ENCODE data around the gene PNPLA2.

PNPLA2 gene

GRCh38 chr11:818396-819128 lies at the start of gene PNPLA2:
Gene PNPLA2 (plus strand): TSS chr11:818914. CDS start chr11:819719, 805 bp downstream.
- no peak for DNase-seq (ENCODE audit: low spot score)

GRCh38 chr11:769887-770641 lies 48.6 kb upstream of the PNPLA2 start:
- no peak for DNase-seq (ENCODE audit: low spot score)

DNA sequence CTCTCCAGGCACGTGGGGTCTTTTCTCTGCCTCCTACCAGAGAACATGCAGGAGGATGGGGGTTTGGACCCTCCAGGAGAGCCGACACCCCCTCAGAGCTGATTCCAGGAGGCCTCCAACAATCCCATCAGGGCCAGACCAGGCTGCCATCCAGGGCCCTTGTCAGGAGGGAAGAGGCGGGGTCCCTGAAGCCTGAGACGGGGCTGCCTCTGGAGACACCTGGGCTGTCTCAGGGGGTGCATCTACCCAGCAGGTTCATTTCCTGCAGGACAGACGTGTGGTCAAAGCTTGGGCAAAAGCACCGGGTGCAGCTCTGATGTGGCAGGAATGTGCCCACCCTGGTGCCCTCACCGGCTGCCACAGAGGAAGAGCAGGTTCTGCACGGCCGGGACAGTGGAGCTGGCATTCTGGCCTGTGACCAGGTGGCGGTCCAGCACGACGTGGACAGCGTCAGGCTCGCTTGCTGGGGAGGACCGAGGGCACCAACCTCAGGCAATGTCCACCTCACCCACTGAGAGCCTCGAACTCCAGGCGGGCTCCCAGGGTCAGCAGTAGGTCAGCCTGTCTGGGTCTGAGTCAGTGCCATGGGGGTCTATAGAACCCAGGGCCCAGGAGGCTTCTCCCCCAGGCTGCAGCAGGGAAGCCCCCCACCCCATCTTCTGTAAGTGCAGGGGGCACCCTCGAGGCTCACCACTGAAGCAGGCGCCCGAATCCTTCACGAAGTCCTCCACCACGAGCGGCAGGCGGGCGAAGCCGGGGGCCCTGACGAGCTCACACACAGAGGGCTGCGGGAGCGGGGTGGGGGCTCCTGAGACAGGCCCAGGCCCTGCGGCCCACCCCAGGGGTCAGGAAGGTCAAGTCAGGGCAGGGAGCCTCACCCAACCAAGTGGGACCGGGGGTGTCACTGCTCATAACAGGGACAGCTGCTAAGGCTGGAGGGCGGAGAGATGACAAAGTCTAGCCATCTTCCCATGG lies 47.8 kb upstream of the PNPLA2 start:
- DNase-seq (ENCODE audit: low spot score) = no peak

- no peak for DNase-seq (ENCODE audit: low spot score)
These were observed 47.0 kb upstream of the PNPLA2 start for GRCh38 chr11:771617-772204.

- DNase-seq (ENCODE audit: low spot score) = peak; percentile 96
These were observed 46.0 kb upstream of the PNPLA2 start for GRCh38 chr11:772429-773390.

GRCh38 chr11:773425-773824 lies 45.3 kb upstream of the PNPLA2 start:
- DNase-seq (ENCODE audit: low spot score) = no peak

GRCh38 chr11:773830-774229 lies 44.9 kb upstream of the PNPLA2 start:
- no peak for DNase-seq (ENCODE audit: low spot score)

DNA sequence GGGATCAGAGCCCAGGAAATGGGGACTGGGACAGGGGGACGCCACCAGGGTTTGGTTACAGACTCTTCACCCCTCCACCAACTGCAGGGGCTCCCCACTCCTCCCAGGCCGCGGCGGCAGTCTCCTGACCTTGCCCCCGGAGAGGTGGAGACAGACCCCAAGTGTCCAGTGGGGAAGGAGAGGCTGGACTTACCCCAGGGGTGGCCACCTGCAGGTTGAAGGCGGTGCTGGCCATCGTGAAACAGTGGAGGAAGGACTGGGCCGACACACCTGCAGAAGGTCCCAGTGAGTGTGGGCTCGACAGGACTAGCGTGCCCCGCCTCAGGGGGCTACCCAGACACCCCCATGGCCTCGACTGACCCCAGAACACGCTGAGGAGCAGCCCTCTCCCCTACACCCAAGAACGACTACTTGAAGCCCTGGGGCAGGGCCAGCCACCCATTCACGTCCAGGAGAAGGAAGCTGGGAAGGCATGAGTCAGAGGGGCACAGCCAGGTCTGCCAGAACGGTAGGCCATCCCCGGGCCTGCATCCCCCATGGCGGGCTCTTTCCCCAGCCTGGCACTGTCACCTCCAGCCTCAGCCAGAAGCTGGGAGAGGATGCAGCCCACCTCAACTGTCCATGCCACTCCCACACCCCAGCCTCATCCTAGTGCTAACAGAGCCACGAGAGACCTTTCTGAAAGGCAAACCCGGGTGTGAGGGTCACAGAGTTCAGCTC lies 43.7 kb upstream of the PNPLA2 start:
- no peak for DNase-seq (ENCODE audit: low spot score)

- no peak for DNase-seq (ENCODE audit: low spot score)
These were observed 42.5 kb upstream of the PNPLA2 start for GRCh38 chr11:776263-776560.

DNA sequence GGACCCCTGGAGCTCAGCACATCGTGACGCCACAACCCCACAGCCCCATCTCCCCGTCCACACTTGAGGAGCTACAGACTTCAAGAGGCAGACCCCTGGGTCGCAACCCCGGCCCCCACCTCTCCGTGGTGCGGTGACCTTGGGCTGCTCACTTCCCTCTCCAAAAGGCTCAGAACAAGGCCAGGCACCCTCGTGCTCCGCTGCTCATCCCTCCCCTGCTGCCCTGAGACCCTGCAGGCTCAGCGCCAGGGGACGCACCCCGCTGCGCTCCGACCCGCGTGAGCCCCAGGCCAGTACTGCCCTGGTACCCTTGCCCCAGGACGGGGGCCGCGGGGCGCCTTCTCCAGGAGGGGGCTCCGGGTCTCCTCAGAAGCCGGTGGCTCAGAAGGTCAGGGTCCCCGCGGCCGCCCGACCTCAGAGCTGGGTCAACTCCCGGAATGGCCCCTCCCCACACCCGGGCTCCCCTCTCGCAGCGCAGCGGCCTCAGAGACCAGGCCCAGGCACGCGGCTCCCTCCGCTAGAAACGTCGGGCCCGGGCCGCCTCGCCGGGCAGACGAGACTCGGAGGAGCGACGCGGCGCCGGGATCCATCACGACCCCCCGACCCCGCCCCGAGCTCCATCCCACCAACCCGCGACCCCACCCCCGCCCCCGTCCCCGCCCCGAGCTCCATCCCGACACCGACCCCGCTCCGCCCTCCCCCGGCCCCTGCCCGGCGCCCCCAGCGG lies 42.0 kb upstream of the PNPLA2 start:
- no peak for DNase-seq (ENCODE audit: low spot score)

- peak; percentile 72 for DNase-seq (ENCODE audit: low spot score)
These were observed 41.1 kb upstream of the PNPLA2 start, which contains the start of gene GATD1 for GRCh38 chr11:777288-778255. Gene GATD1 (minus strand): TSS chr11:777487. CDS start chr11:777462, 25 bp downstream.

- no peak for DNase-seq (ENCODE audit: low spot score)
These were observed 39.4 kb upstream of the PNPLA2 start for GRCh38 chr11:778976-779954.

GRCh38 chr11:779955-780532 lies 38.7 kb upstream of the PNPLA2 start:
- DNase-seq (ENCODE audit: low spot score) = no peak

- no peak for DNase-seq (ENCODE audit: low spot score)
These were observed 36.2 kb upstream of the PNPLA2 start for GRCh38 chr11:782264-783174.

DNA sequence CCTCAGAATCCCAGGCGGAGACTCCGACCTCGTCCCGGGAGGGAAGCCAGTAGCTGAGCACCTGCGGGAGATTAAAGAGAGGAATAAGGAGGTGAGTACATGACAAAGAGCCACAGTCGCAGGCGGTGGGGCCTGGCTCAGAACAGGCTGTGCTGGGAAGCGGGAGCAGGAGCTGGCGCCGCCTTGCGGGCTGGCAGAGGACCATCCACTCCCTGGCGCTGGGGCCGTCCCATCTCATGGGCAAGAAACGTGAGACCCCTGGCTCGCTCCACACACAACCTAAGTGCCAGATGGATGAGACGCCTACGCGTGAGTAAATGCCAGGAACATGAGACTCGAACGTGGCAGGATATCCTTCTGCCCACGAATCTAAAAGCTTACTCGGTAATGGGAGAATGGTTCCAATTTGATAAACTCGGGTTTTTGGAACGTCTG lies 35.1 kb upstream of the PNPLA2 start:
- peak; percentile 62 for DNase-seq (ENCODE audit: low spot score)

Data from pons (tissue), 1 donor.